ENCODE data around the gene ZC3H18. TPM values are rescaled to one million over a fixed set of nuclear protein-coding genes. Genes with fewer than 3 reads are reported as not detected.

Gene ZC3H18
- total and polyA plus RNA-seq, 2 experiments from 2014 or later, result 16.8 to 37.1 TPM

- no peaks in the 10 kb centered on the region for H3K9me3 ChIP-seq (ENCODE audit: low read depth)
- no peaks in the 10 kb centered on the region for H3K9me2 ChIP-seq (replicated peaks; ENCODE audit: insufficient read depth)
- H3K4me2 ChIP-seq, result peak overlapping the region; percentile 91
- TF ChIP-seq EZH2 (IDR thresholded peaks at IDR 0.05; ENCODE audit: borderline replicate concordance) (no peak), CTCF (IDR thresholded peaks at IDR 0.05; ENCODE audit: poor library complexity) (no peak), EZH2phosphoT487 (IDR thresholded peaks at IDR 0.05; ENCODE audit: low read depth, severe bottlenecking, unreplicated experiment) (no peak)
- H3K4me1 ChIP-seq (ENCODE audit: insufficient read depth), result peaks cover 12% of the 10 kb centered on the region
- whole genome bisulfite sequencing (ENCODE audit: low lambda C conversion rate, missing lambda C conversion rate), result 3% methylated on average over 28 of the region's 28 CpGs
- H3K27ac ChIP-seq, result peak overlapping the region; percentile 53
- H3K4me3 ChIP-seq, result peak overlapping the region; percentile 34
- H3K36me3 ChIP-seq (replicated peaks; ENCODE audit: insufficient read depth, low read depth), result no peaks in the 10 kb centered on the region
- DNase-seq (ENCODE audit: low spot score), result peak; percentile 40
- H3K79me2 ChIP-seq, result peaks cover 44% of the 10 kb centered on the region
- H3K27me3 ChIP-seq, result no peaks in the 10 kb centered on the region
- H2AFZ ChIP-seq, result peak overlapping the region; percentile 87
- H4K20me1 ChIP-seq (ENCODE audit: insufficient read depth, poor library complexity, severe bottlenecking), result peaks cover 14% of the 10 kb centered on the region
These were observed 604 bp upstream of the ZC3H18 start for GRCh38 chr16:88569614-88569984.

- peak overlapping the region; percentile 85 for H3K27ac ChIP-seq
- H3K9me3 ChIP-seq (ENCODE audit: low read depth), result no peaks in the 10 kb centered on the region
- peak; percentile 55 for DNase-seq (ENCODE audit: low spot score)
- no peaks in the 10 kb centered on the region for H3K9me2 ChIP-seq (replicated peaks; ENCODE audit: insufficient read depth)
- peaks cover 12% of the 10 kb centered on the region for H3K4me1 ChIP-seq (ENCODE audit: insufficient read depth)
- no peaks in the 10 kb centered on the region for H3K36me3 ChIP-seq (replicated peaks; ENCODE audit: insufficient read depth, low read depth)
- WGBS (ENCODE audit: low lambda C conversion rate, missing lambda C conversion rate), result under 1% methylated on average over 30 of the region's 35 CpGs
- peaks cover 53% of the 10 kb centered on the region for H3K79me2 ChIP-seq
- peak overlapping the region; percentile 98 for H3K4me2 ChIP-seq
- H3K4me3 ChIP-seq, result peak overlapping the region; percentile 84
- H4K20me1 ChIP-seq (ENCODE audit: insufficient read depth, poor library complexity, severe bottlenecking), result peaks cover 14% of the 10 kb centered on the region
- TF ChIP-seq CTCF (IDR thresholded peaks at IDR 0.05; ENCODE audit: poor library complexity), result no peak
- no peak for TF ChIP-seq EZH2 (IDR thresholded peaks at IDR 0.05; ENCODE audit: borderline replicate concordance)
- TF ChIP-seq EZH2phosphoT487 (IDR thresholded peaks at IDR 0.05; ENCODE audit: low read depth, severe bottlenecking, unreplicated experiment), result no peak
- H3K27me3 ChIP-seq, result no peaks in the 10 kb centered on the region
- peak overlapping the region; percentile 22 for H2AFZ ChIP-seq
These were observed 489 bp downstream of the ZC3H18 start for GRCh38 chr16:88570691-88571092.

- TF ChIP-seq CTCF (IDR thresholded peaks at IDR 0.05; ENCODE audit: poor library complexity), result no peak
- no peak for TF ChIP-seq EZH2 (IDR thresholded peaks at IDR 0.05; ENCODE audit: borderline replicate concordance)
- TF ChIP-seq EZH2phosphoT487 (IDR thresholded peaks at IDR 0.05; ENCODE audit: low read depth, severe bottlenecking, unreplicated experiment), result no peak
- Histone ChIP-seq H3K9me2 (replicated peaks; ENCODE audit: insufficient read depth) (no peaks in the 10 kb centered on the region), H3K79me2 (peaks cover 89% of the 10 kb centered on the region), H3K27ac (no peak overlapping the region), H4K20me1 (ENCODE audit: insufficient read depth, poor library complexity, severe bottlenecking) (peaks cover 42% of the 10 kb centered on the region), H3K4me1 (ENCODE audit: insufficient read depth) (peaks cover 7% of the 10 kb centered on the region), H3K27me3 (no peaks in the 10 kb centered on the region), H3K9me3 (ENCODE audit: low read depth) (no peaks in the 10 kb centered on the region), H3K36me3 (replicated peaks; ENCODE audit: insufficient read depth, low read depth) (no peaks in the 10 kb centered on the region), H3K4me3 (no peak overlapping the region), H3K4me2 (no peak overlapping the region), H2AFZ (no peak overlapping the region)
- DNase-seq (ENCODE audit: low spot score), result no peak
- WGBS (ENCODE audit: low lambda C conversion rate, missing lambda C conversion rate), result 98% methylated on average over 11 of the region's 11 CpGs
These were observed 5.0 kb downstream of the ZC3H18 start for GRCh38 chr16:88575251-88575650.

GRCh38 chr16:88576307-88576706 lies 6.1 kb downstream of the ZC3H18 start:
- H3K27me3 ChIP-seq, result no peaks in the 10 kb centered on the region
- no peak overlapping the region for H2AFZ ChIP-seq
- WGBS (ENCODE audit: low lambda C conversion rate, missing lambda C conversion rate), result 97% methylated on average over 13 of the region's 13 CpGs
- H4K20me1 ChIP-seq (ENCODE audit: insufficient read depth, poor library complexity, severe bottlenecking), result peaks cover 44% of the 10 kb centered on the region
- no peak for TF ChIP-seq CTCF (IDR thresholded peaks at IDR 0.05; ENCODE audit: poor library complexity)
- no peak for TF ChIP-seq EZH2 (IDR thresholded peaks at IDR 0.05; ENCODE audit: borderline replicate concordance)
- TF ChIP-seq EZH2phosphoT487 (IDR thresholded peaks at IDR 0.05; ENCODE audit: low read depth, severe bottlenecking, unreplicated experiment), result no peak
- H3K9me3 ChIP-seq (ENCODE audit: low read depth), result no peaks in the 10 kb centered on the region
- H3K9me2 ChIP-seq (replicated peaks; ENCODE audit: insufficient read depth), result no peaks in the 10 kb centered on the region
- H3K79me2 ChIP-seq, result peaks cover 82% of the 10 kb centered on the region
- H3K4me2 ChIP-seq, result no peak overlapping the region
- H3K36me3 ChIP-seq (replicated peaks; ENCODE audit: insufficient read depth, low read depth), result no peaks in the 10 kb centered on the region
- H3K4me1 ChIP-seq (ENCODE audit: insufficient read depth), result peaks cover 4% of the 10 kb centered on the region
- DNase-seq (ENCODE audit: low spot score), result no peak
- no peak overlapping the region for H3K4me3 ChIP-seq
- no peak overlapping the region for H3K27ac ChIP-seq
